Astrocyte (in vitro differentiated cells and primary cell): ENCODE data around the gene FAM180B. TPM values are rescaled to one million over a fixed set of nuclear protein-coding genes. Genes with fewer than 3 reads are reported as not detected.
"Not testable (repeated sequence)": the region's sequence is repeated elsewhere in the genome, so short reads cannot be mapped to it uniquely, and the experiment has no call there.

Experiments
- DNase-seq: peaks from one replicate; pipeline ENCODE4 v3.0.0-alpha.2; 2010; ENCODE audit warnings: low read depth
- FAIRE-seq: peaks from 2 replicates; lab custom pipeline; 2011; peaks lifted over from hg19 to GRCh38; lab: Jason Lieb, UNC
- H2AFZ ChIP-seq: 2 replicates; pipeline ENCODE4 v1.6.0; 2012; ENCODE audit warnings: low read depth, low read length, inconsistent platforms
- H3K27ac ChIP-seq: 2 replicates; pipeline ENCODE4 v1.5.1; 2011; ENCODE audit warnings: low read depth, low read length, inconsistent platforms
- H3K27me3 ChIP-seq: 2 replicates; pipeline ENCODE4 v1.6.0; 2011; ENCODE audit warnings: low read length, inconsistent platforms; ENCODE audit not compliant: insufficient read depth
- H3K36me3 ChIP-seq: 2 replicates; pipeline ENCODE4 v1.5.1; 2011; ENCODE audit warnings: low read length, inconsistent platforms; ENCODE audit not compliant: insufficient read depth
- H3K4me1 ChIP-seq: 2 replicates; pipeline ENCODE4 v1.5.1; 2011; ENCODE audit warnings: low read length, inconsistent platforms; ENCODE audit not compliant: insufficient read depth
- H3K4me2 ChIP-seq: 2 replicates; pipeline ENCODE4 v1.6.0; 2012; ENCODE audit warnings: low read length, inconsistent platforms
- H3K4me3 ChIP-seq: 2 replicates; pipeline ENCODE4 v1.5.1; 2011; ENCODE audit warnings: low read depth, mild to moderate bottlenecking, low read length, inconsistent platforms; ENCODE audit not compliant: insufficient read depth
- H3K79me2 ChIP-seq: 2 replicates; pipeline ENCODE4 v1.6.0; 2012; ENCODE audit warnings: mild to moderate bottlenecking, low read length, inconsistent platforms; ENCODE audit not compliant: insufficient read depth
- H3K9ac ChIP-seq: 2 replicates; pipeline ENCODE4 v1.6.0; 2012; ENCODE audit warnings: mild to moderate bottlenecking, low read length, inconsistent platforms
- H3K9me3 ChIP-seq: 2 replicates; pipeline ENCODE4 v1.5.1; 2012; ENCODE audit warnings: low read depth, mild to moderate bottlenecking, low read length, inconsistent platforms; ENCODE audit not compliant: insufficient read depth
- H4K20me1 ChIP-seq: 2 replicates; pipeline ENCODE4 v1.6.0; 2012; ENCODE audit warnings: low read length, inconsistent platforms; ENCODE audit not compliant: insufficient read depth
- H3K27ac Mint-ChIP-seq: one replicate; pipeline ENCODE4 v1.8.0; 2021; ENCODE audit warnings: mild to moderate bottlenecking, mixed read lengths; ENCODE audit not compliant: unreplicated experiment
- H3K27me3 Mint-ChIP-seq: one replicate; pipeline ENCODE4 v1.8.0; 2021; ENCODE audit warnings: low read depth, mixed read lengths; ENCODE audit not compliant: unreplicated experiment
- H3K36me3 Mint-ChIP-seq: one replicate; pipeline ENCODE4 v1.8.0; 2021; ENCODE audit warnings: low read depth, mixed read lengths; ENCODE audit not compliant: unreplicated experiment
- H3K4me1 Mint-ChIP-seq: one replicate; pipeline ENCODE4 v1.8.0; 2021; ENCODE audit warnings: low read depth, mixed read lengths; ENCODE audit not compliant: unreplicated experiment
- H3K4me3 Mint-ChIP-seq: one replicate; pipeline ENCODE4 v1.8.0; 2021; ENCODE audit warnings: mild to moderate bottlenecking, moderate library complexity, mixed read lengths; ENCODE audit not compliant: unreplicated experiment
- H3K9me3 Mint-ChIP-seq: one replicate; pipeline ENCODE4 v1.8.0; 2021; ENCODE audit warnings: mild to moderate bottlenecking, mixed read lengths; ENCODE audit not compliant: unreplicated experiment
- EZH2 ChIP-seq: IDR thresholded peaks from 2 replicates; pipeline ENCODE4 v1.6.1; 2012; ENCODE audit warnings: mild to moderate bottlenecking, low read length, inconsistent platforms; ENCODE audit not compliant: insufficient read depth
- total RNA-seq: library from RNA; stranded (reverse); gene quantifications from 2 replicates; pipeline ENCODE4 v1.2.1, GENCODE V29; 2021
- TF ChIP-seq, protein P1 (sequence below): IDR thresholded peaks from 2 replicates; pipeline ENCODE4 v1.5.1; 2011; ENCODE audit warnings: low read depth, mild to moderate bottlenecking, inconsistent platforms, low read length, moderate library complexity; ENCODE audit not compliant: insufficient read depth

Gene FAM180B
- total RNA-seq, 1 donor from 2014 or later = 0.16 TPM

DNA sequence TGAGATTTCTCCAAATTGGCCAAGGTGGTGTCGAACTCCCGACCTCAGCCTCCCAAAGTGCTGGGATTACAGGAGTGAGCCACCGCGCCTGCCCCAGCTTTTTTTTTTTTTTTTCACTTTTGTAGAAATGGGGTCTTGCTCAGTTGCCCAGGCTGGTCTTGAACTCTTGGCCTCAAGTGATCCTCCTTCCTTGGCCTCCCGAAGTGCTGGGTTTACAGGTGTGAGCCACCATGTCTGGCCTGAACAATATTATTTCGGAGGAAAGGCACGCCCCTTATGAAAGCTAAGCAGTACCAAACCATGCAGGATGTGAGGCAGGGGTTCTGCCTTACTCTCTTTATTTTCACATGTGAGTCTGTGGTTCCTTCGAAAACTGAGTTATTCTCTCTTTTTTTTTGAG is 39.8 kb downstream of the FAM180B start:
- no peak overlapping the region for H3K4me2 ChIP-seq
- H3K27ac Mint-ChIP-seq = no peak overlapping the region

DNA sequence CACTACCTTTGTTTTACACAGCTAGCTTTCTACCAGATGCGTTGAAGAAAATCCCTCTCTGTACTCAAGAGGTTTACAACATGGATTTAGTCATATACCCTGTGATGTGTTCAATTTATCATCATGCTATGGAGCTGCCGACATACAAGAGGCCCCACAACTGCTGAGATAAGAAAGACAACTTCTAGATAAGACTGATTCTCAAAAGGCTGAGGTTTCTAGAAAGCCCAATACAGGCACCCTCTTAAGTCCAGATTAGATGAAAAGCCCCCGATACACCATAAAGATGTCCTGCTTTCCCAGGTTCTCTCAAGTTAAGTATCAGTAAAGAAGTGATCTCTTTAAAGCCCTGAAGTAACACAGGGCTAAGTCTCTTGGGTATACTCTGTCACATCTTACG is 41.5 kb downstream of the FAM180B start:
- Mint-ChIP-seq H3K9me3 (no peaks in the 10 kb centered on the region), H3K4me1 (no peaks in the 10 kb centered on the region), H3K27ac (no peak overlapping the region), H3K36me3 (peaks cover 22% of the 10 kb centered on the region), H3K27me3 (no peaks in the 10 kb centered on the region), H3K4me3 (no peak overlapping the region)
- no peak overlapping the region for H2AFZ ChIP-seq
- peaks cover 50% of the 10 kb centered on the region for H3K36me3 ChIP-seq
- no peaks in the 10 kb centered on the region for H3K27me3 ChIP-seq
- no peak overlapping the region for H3K27ac ChIP-seq
- no peak for FAIRE-seq
- no peak overlapping the region for H3K4me2 ChIP-seq
- DNase-seq = no peak
- H3K4me3 ChIP-seq = no peak overlapping the region
- H3K9ac ChIP-seq = no peak overlapping the region
- no peaks in the 10 kb centered on the region for H4K20me1 ChIP-seq
- no peaks in the 10 kb centered on the region for H3K79me2 ChIP-seq
- H3K4me1 ChIP-seq = no peaks in the 10 kb centered on the region
- no peak for TF ChIP-seq EZH2
- TF ChIP-seq, protein P1, sequence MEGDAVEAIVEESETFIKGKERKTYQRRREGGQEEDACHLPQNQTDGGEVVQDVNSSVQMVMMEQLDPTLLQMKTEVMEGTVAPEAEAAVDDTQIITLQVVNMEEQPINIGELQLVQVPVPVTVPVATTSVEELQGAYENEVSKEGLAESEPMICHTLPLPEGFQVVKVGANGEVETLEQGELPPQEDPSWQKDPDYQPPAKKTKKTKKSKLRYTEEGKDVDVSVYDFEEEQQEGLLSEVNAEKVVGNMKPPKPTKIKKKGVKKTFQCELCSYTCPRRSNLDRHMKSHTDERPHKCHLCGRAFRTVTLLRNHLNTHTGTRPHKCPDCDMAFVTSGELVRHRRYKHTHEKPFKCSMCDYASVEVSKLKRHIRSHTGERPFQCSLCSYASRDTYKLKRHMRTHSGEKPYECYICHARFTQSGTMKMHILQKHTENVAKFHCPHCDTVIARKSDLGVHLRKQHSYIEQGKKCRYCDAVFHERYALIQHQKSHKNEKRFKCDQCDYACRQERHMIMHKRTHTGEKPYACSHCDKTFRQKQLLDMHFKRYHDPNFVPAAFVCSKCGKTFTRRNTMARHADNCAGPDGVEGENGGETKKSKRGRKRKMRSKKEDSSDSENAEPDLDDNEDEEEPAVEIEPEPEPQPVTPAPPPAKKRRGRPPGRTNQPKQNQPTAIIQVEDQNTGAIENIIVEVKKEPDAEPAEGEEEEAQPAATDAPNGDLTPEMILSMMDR = no peak
- H3K9me3 ChIP-seq = no peaks in the 10 kb centered on the region

More for the DNA sequence above, 39.8 kb downstream of the FAM180B start:
- Histone ChIP-seq H4K20me1 (no peaks in the 10 kb centered on the region), H3K4me3 (no peak overlapping the region), H3K9me3 (no peaks in the 10 kb centered on the region), H3K27me3 (no peaks in the 10 kb centered on the region), H3K27ac (no peak overlapping the region), H3K79me2 (no peaks in the 10 kb centered on the region), H3K9ac (no peak overlapping the region), H2AFZ (no peak overlapping the region), H3K36me3 (peaks cover 49% of the 10 kb centered on the region), H3K4me1 (no peaks in the 10 kb centered on the region)
- TF ChIP-seq EZH2 = no peak
- TF ChIP-seq, protein P1 = no peak
- Mint-ChIP-seq H3K27me3 (no peaks in the 10 kb centered on the region), H3K4me3 (no peak overlapping the region), H3K36me3 (peaks cover 17% of the 10 kb centered on the region), H3K9me3 (no peaks in the 10 kb centered on the region), H3K4me1 (no peaks in the 10 kb centered on the region)
- FAIRE-seq = no peak
- DNase-seq = no peak

DNA sequence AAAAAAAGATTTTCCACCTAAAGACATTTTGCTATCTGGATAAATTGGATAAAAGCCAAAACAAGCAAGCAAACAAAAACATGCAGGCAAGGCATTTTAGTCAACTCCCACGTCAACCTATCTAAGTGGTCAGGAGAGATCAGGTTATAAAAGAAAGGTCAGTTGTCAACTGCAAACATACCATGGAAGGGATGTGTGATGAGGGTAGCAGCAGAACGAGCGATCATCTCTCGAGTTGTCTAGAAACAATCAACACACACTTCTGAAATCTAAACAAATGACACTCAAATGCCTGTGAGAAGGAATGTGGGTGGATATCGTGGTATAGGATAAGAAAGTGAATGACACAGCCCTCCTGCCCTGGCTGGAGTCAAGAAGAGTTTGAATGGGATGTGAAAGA is 45.0 kb downstream of the FAM180B start:
- no peaks in the 10 kb centered on the region for H3K4me1 Mint-ChIP-seq
- no peaks in the 10 kb centered on the region for H3K9me3 Mint-ChIP-seq
- no peak overlapping the region for H3K4me2 ChIP-seq
- FAIRE-seq (no peak), DNase-seq (no peak)
- no peak overlapping the region for H3K4me3 Mint-ChIP-seq
- no peaks in the 10 kb centered on the region for H3K79me2 ChIP-seq
- no peaks in the 10 kb centered on the region for H3K27me3 Mint-ChIP-seq
- H3K4me3 ChIP-seq = no peak overlapping the region
- no peaks in the 10 kb centered on the region for H3K4me1 ChIP-seq
- TF ChIP-seq EZH2 = no peak
- TF ChIP-seq, protein P1 = no peak
- H3K27ac ChIP-seq = no peak overlapping the region
- no peaks in the 10 kb centered on the region for H3K9me3 ChIP-seq
- no peaks in the 10 kb centered on the region for H3K27me3 ChIP-seq
- peaks cover 46% of the 10 kb centered on the region for H3K36me3 ChIP-seq
- no peak overlapping the region for H3K27ac Mint-ChIP-seq
- peaks cover 4% of the 10 kb centered on the region for H4K20me1 ChIP-seq
- H3K9ac ChIP-seq = no peak overlapping the region
- H2AFZ ChIP-seq = no peak overlapping the region
- peaks cover 22% of the 10 kb centered on the region for H3K36me3 Mint-ChIP-seq

DNA sequence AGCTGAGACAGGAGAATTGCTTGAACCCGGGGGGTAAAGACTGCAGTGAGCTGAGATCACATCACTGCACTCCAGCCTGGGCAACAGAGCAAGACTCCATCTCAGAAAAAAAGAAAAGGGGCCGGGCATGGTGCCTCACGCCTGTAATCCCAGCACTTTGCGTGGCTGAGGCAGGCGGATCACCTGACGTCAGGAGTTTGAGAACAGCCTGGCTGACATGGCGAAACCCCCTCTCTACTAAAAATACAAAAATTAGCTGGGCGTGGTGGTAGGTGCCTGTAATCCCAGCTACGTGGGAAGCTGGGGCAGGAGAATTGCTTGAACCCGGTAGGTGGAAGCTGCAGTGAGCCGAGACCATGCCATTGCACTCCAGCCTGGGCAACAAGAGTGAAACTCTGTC is 49.9 kb downstream of the FAM180B start:
- H3K4me1 ChIP-seq, H3K9me3 ChIP-seq, H3K27me3 ChIP-seq, H3K27me3 Mint-ChIP-seq, FAIRE-seq, H3K9ac ChIP-seq, DNase-seq, H3K27ac Mint-ChIP-seq, H3K4me3 Mint-ChIP-seq, H3K27ac ChIP-seq, H3K9me3 Mint-ChIP-seq, H3K4me3 ChIP-seq, H3K4me2 ChIP-seq, H2AFZ ChIP-seq, H3K4me1 Mint-ChIP-seq: not testable (repeated sequence)
- Histone ChIP-seq H4K20me1 (peaks cover 12% of the 10 kb centered on the region), H3K79me2 (peaks cover 28% of the 10 kb centered on the region), H3K36me3 (peaks cover 30% of the 10 kb centered on the region)
- peaks cover 14% of the 10 kb centered on the region for H3K36me3 Mint-ChIP-seq
